ENCODE measurements around the gene BCL6.
A peak's percentile ranks its signal among the peaks of the same experiment; 100 is the strongest.
"Not testable (repeated sequence)": the region's sequence is repeated elsewhere in the genome, so short reads cannot be mapped to it uniquely, and the experiment has no call there.

The BCL6 gene

GRCh38 chr3:187709155-187709554, 36.1 kb downstream of the BCL6 start:
- no peak for DNase-seq

GRCh38 chr3:187708696-187709095, 36.6 kb downstream of the BCL6 start:
- DNase-seq: no peak

DNA sequence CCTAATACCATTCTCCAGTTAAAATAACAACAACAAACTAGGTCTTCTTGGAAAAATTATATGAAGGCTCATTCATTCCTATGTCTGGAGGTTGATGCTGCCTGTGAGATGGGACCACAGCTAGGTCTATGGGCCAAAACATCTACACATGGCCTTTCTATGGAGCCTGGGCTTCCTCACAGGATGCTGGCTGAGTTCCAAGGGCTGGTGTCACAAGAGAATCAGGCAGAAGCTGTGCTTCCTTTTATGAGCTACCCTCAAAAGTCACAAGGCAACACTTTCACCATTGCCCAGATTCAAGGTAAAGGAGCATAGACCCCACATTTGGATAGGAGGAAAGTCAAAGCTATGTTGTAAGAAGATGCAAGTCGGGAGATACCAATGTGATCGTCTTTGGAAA, 38.3 kb downstream of the BCL6 start:
- peak; percentile 47 for DNase-seq

- DNase-seq: no peak
Measured at GRCh38 chr3:187705164-187705563, 40.1 kb downstream of the BCL6 start.

GRCh38 chr3:187702507-187703033, 42.7 kb downstream of the BCL6 start, which contains the start of gene RTP2:
Gene RTP2, minus strand, starts transcription at chr3:187702557. Its CDS starts 429 bp downstream, at chr3:187702128.
- DNase-seq: no peak

- DNase-seq: no peak
Measured at GRCh38 chr3:187700249-187700648, 45.0 kb downstream of the BCL6 start.

- DNase-seq: no peak
Measured at GRCh38 chr3:187698499-187699399, 46.5 kb downstream of the BCL6 start.

DNA sequence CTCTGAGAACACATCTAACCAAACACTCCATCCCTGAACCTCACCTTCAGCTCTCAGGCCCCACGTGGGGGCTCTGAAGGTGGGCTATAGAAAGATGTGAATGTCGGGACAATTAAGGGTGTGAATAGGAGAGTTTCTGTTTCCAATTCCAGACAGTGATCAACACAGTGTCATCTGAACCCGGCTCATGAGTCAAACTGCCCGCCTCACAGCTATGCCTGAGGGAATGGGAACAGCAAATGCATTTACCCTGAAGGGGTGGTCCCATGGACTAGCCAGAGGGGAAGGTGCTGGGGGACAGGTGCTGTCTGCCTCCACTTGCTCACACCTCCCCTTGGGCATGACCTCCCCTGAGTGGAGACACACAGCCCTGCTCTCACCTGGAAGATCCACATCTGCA, 49.2 kb downstream of the BCL6 start:
- no peak for DNase-seq

DNA sequence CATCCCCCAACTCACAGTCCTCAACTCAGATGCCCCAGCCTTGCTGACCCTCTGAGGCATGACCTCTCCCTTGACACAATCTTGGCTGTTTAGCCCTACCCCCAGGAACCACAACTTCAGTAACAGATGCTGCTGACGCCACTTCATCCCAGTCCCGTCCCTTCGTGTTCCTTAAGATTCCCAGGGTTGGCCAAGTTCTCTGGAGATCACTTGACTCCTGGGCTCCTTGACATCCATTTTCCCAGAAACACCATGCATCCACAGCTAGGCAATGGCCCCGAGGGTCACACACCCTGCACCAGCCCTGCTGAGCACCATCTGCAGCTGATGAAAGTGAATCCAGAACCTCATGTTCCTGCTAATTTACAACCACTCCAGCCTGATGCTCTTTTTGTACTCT, 49.8 kb downstream of the BCL6 start:
- no peak for DNase-seq

- no peak for DNase-seq
Measured at GRCh38 chr3:187694801-187695200, 50.5 kb downstream of the BCL6 start.

- DNase-seq: no peak
Measured at GRCh38 chr3:187693431-187693830, 51.8 kb downstream of the BCL6 start.

DNA sequence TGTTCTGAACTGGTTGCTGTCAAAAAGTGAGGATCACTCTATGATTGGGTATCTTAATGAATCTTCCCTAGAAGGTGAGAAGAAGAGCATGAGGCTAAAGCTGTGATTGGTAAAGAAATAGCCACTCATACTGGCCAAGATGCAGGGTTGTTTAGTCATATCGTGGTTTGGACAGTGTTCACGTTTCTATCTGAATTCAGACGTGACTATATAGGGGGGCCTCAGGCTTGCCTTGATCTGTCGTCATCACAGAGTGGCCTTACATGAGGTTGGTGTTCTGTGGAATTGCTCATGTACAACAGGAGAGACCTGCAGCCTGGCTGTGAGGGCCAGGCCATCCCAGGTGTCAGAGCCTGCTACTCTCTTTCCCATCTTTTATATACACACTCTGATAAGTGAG, 55.3 kb downstream of the BCL6 start:
- no peak for DNase-seq

- no peak for DNase-seq
Measured at GRCh38 chr3:187686621-187687273, 58.5 kb downstream of the BCL6 start.

DNA sequence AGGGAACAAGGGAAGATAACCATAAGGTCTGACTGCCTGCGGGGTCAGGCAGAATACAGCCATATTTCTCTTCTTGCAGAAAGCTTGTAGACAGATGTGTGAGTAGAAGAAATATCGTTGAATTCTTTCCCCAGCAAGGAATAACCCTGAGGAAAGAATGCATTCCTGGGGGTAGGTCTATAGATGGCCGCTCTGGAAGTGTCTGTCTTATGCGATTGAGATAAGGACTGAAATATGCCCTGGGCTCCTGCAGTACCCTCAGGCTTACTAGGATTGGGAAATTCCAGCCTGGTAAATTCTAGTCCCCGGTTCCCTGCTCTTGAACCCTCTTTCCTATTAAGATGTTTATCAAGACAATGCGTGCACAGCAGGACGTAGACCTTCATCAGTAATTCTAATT, 59.3 kb downstream of the BCL6 start:
- DNase-seq: no peak

GRCh38 chr3:187684880-187685279, 60.4 kb downstream of the BCL6 start:
- peak; percentile 27 for DNase-seq

DNA sequence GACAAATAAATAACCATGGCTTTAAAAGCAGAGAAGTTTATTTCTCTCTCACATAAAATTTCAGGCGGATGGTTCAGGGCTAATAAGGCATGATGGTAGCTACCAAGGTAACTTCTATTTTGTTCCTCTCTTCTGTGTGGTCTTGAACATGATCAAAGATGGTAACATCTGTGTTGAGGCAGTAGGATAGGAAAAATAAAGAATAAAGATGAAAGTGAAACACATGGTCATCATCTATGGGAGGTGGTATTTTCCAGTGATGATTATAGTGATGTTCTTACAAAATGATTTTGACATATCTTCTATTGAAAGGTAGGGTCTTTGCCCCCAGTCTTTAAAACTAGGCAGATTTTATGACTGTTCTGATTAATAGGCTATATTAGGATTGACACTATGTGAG, 60.8 kb downstream of the BCL6 start:
- DNase-seq: no peak

GRCh38 chr3:187681756-187682155, 63.5 kb downstream of the BCL6 start:
- DNase-seq: not testable (repeated sequence)

DNA sequence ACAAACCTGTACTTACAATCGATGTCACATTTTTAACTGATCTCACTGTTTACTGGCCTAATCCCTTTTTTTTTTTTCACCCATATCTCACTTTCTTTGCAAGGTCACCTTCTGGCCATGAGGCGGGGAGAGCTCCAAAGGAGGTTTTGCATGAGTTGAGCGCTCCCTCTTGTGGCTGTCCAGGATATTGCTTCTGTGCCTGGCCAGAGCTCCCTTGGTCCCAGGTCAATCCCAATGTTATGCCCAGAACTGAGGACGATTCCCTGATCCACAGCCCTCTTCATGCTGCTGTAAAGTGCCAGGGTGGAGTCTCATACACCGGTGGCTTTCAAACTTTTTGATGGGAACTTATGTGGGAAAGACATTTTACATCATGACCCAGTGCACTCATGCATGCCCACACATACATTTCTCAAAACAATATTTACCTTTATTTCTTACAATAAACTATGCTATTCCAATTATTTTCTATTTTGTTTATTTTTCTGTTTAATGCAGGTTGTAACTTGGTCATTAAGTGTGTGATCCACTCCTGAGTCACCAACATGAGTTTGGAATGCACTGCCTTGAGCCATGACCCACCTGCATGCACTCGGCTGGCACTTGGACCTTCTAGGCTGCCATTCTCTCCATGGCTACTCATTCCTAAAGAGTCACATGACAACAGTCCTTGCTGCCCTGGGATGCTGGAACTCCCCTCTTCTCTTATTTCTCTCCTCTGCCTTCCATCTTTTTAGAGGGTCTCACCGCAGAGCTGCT, 65.5 kb downstream of the BCL6 start:
- peak; percentile 78 for DNase-seq

GRCh38 chr3:187678726-187679268, 66.5 kb downstream of the BCL6 start:
- DNase-seq: peak; percentile 82

- no peak for DNase-seq
Measured at GRCh38 chr3:187677604-187678003, 67.7 kb downstream of the BCL6 start.

DNA sequence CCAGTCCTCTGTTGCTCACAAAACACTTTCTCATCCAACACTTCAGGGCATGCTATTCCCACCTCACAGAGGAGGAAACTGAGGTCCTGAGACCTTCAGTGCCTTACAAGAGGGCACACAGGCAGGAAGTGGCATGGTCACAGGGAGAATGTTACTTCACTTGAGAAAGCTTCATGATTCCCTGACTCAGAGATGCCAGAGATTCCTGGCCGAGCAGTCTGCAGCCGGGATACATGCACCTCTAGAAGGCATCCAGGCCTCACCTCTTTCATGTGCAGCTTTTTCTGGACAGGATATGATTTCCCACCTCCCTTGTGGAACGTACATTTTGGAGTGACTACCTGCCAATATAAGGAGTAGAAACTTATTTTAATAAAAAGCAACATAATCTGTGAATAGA, 72.3 kb downstream of the BCL6 start:
- no peak for DNase-seq

Measured in hematopoietic multipotent progenitor cell treated with erythropoietin and hydrocortisone succinate and interleukin-3 and kit ligand, for 6 days (in vitro differentiated cells).